Neuronal stem cell (in vitro differentiated cells): ENCODE results near the gene CDC42BPG.

ENCODE experiments used
- DNase-seq: peaks from one replicate; pipeline ENCODE4 v3.0.0-alpha.2; 2013; ENCODE audit warnings: low spot score
- H2AFZ ChIP-seq: one replicate; pipeline ENCODE4 v1.6.1; 2013; ENCODE audit warnings: mild to moderate bottlenecking, low read length, inconsistent platforms
- H2AK5ac ChIP-seq: 2 replicates; pipeline ENCODE4 v1.6.1; 2013; ENCODE audit warnings: low read depth, mild to moderate bottlenecking, inconsistent platforms, low read length, moderate library complexity, mixed read lengths
- H2BK120ac ChIP-seq: 2 replicates; pipeline ENCODE4 v1.6.1; 2013; ENCODE audit warnings: low read depth, mild to moderate bottlenecking, inconsistent platforms, low read length, moderate library complexity, mixed read lengths
- H2BK12ac ChIP-seq: one replicate; pipeline ENCODE4 v1.6.1; 2013; ENCODE audit warnings: low read length, inconsistent platforms
- H2BK15ac ChIP-seq: 2 replicates; pipeline ENCODE4 v1.6.1; 2013; ENCODE audit warnings: mild to moderate bottlenecking, low read length, inconsistent platforms, mixed read lengths
- H2BK5ac ChIP-seq: one replicate; pipeline ENCODE4 v1.6.1; 2013; ENCODE audit warnings: inconsistent platforms, mild to moderate bottlenecking, low read length, moderate library complexity
- H3K14ac ChIP-seq: one replicate; pipeline ENCODE4 v1.6.1; 2013; ENCODE audit warnings: low read length, inconsistent platforms
- H3K18ac ChIP-seq: 2 replicates; pipeline ENCODE4 v1.6.1; 2013; ENCODE audit warnings: low read length, inconsistent platforms
- H3K23ac ChIP-seq: 2 replicates; pipeline ENCODE4 v1.6.1; 2013; ENCODE audit warnings: low read depth, mild to moderate bottlenecking, mixed read lengths, low read length, inconsistent platforms; ENCODE audit not compliant: poor library complexity
- H3K27ac ChIP-seq: replicated peaks from 3 replicates; pipeline ENCODE4 v1.5.1; 2013; ENCODE audit warnings: low read length, inconsistent platforms
- H3K27me3 ChIP-seq, 3 experiments: 2 replicates each; pipeline ENCODE4 v1.6.1; 2013; ENCODE audit warnings: low read length in 3 of 3, mild to moderate bottlenecking in 2 of 3, inconsistent platforms in 1 of 3, low read depth in 1 of 3, mixed read lengths in 1 of 3, moderate library complexity in 1 of 3; ENCODE audit not compliant: control insufficient read depth in 3 of 3, insufficient read depth in 3 of 3
- H3K36me3 ChIP-seq, 2 donors: replicated peaks in 1 of 2; 2 replicates each; pipeline ENCODE4 v1.6.1; 2013; ENCODE audit warnings: low read length in 2 of 2; ENCODE audit not compliant: control insufficient read depth in 2 of 2, insufficient read depth in 2 of 2
- H3K4ac ChIP-seq: 2 replicates; pipeline ENCODE4 v1.6.1; 2013; ENCODE audit warnings: inconsistent platforms, mild to moderate bottlenecking, low read length, moderate library complexity
- H3K4me1 ChIP-seq, 2 donors: 1 replicate in 1 of 2; 2 replicates in 1 of 2; pipeline ENCODE4 v1.6.1; 2013; ENCODE audit warnings: low read length in 2 of 2, low read depth in 1 of 2; ENCODE audit not compliant: control insufficient read depth in 2 of 2, insufficient read depth in 1 of 2
- H3K4me2 ChIP-seq: one replicate; pipeline ENCODE4 v1.6.1; 2013; ENCODE audit warnings: mild to moderate bottlenecking, low read length, inconsistent platforms; ENCODE audit not compliant: insufficient read depth, poor library complexity, severe bottlenecking
- H3K4me3 ChIP-seq, 2 donors: 2 replicates each; pipeline ENCODE4 v1.5.1; 2013; ENCODE audit warnings: low read length in 2 of 2, mild to moderate bottlenecking in 2 of 2, inconsistent platforms in 1 of 2, moderate library complexity in 1 of 2
- H3K79me1 ChIP-seq: one replicate; pipeline ENCODE4 v1.6.1; 2013; ENCODE audit warnings: low read depth, mild to moderate bottlenecking, inconsistent platforms, low read length, moderate library complexity
- H3K9ac ChIP-seq: one replicate; pipeline ENCODE4 v1.6.1; 2013; ENCODE audit warnings: mild to moderate bottlenecking, low read depth, low read length, inconsistent platforms; ENCODE audit not compliant: poor library complexity
- H3K9me3 ChIP-seq, 2 donors: replicated peaks in 1 of 2; 2 replicates each; pipeline versions ENCODE3 to v1.6.1; 2013; ENCODE audit warnings: low read length in 2 of 2, mild to moderate bottlenecking in 2 of 2, inconsistent platforms in 1 of 2, low read depth in 1 of 2, mixed read lengths in 1 of 2, moderate library complexity in 1 of 2; ENCODE audit not compliant: control insufficient read depth in 2 of 2, insufficient read depth in 1 of 2
- H4K8ac ChIP-seq: one replicate; pipeline ENCODE4 v1.6.1; 2013; ENCODE audit warnings: low read depth, mild to moderate bottlenecking, inconsistent platforms, low read length, moderate library complexity
- H4K91ac ChIP-seq: one replicate; pipeline ENCODE4 v1.6.1; 2013; ENCODE audit warnings: low read length, low read depth, mild to moderate bottlenecking, inconsistent platforms; ENCODE audit not compliant: poor library complexity
- WGBS, 2 donors: extraction: QIAGEN DNeasy Blood & Tissue Kit; methylation state at CpG; one replicate each; pipeline ENCODE4 v1.1.7; 2013; ENCODE audit warnings: missing lambda C conversion rate in 2 of 2, mixed read lengths in 1 of 2; ENCODE audit not compliant: insufficient read length in 2 of 2, insufficient replicate concordance in 1 of 2; ENCODE audit errors: extremely low coverage in 2 of 2; 5-methylcytosine and 5-hydroxymethylcytosine counted together

CDC42BPG gene

DNA sequence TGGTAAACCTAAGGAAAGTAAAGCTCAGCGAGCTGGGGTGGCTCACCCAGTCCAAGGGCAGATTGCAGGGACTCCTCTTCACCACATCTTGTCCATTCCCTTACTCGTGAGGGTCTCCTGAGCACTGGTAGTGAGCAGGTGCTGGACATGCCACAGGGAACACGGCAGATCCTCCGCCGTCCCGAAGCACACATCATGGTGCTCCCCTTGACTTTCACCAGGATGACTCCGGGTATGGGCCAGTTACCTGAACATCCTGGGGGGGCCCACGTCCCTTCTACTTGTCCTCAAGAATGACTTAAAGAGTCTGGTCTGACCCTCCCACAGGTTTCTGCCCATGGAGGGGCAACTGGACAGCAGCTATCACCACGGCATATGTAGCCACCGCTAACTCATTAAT is 58.1 kb downstream of the CDC42BPG start:
- WGBS, 2 donors: no CpG with 5 or more reads among the region's 10 CpGs
- Histone ChIP-seq H2AK5ac (no peak overlapping the region), H2AFZ (no peak overlapping the region), H3K4me2 (no peak overlapping the region), H3K79me1 (no peaks in the 10 kb centered on the region), H2BK15ac (no peak overlapping the region), H3K4me1 (no peaks in the 10 kb centered on the region), H3K27me3 (no peaks in the 10 kb centered on the region), H4K91ac (no peak overlapping the region), H3K36me3 (peaks cover 3 to 18% of the 10 kb centered on the region in 2 donors), H3K4me3 (peak overlapping the region in 1 of 2 donors; percentile 67), H3K27ac (no peak overlapping the region), H4K8ac (no peak overlapping the region), H2BK120ac (no peak overlapping the region), H3K9ac (no peak overlapping the region), H3K14ac (no peak overlapping the region), H3K18ac (no peak overlapping the region), H2BK12ac (no peak overlapping the region), H3K23ac (no peak overlapping the region), H2BK5ac (no peak overlapping the region), H3K4ac (no peak overlapping the region), H3K9me3 (no peaks in the 10 kb centered on the region)
- DNase-seq: no peak

- Histone ChIP-seq H2AK5ac (no peak overlapping the region), H3K4me1 (no peaks in the 10 kb centered on the region), H2BK15ac (no peak overlapping the region), H2AFZ (no peak overlapping the region), H2BK5ac (no peak overlapping the region), H2BK120ac (no peak overlapping the region), H3K4ac (no peak overlapping the region), H4K91ac (no peak overlapping the region), H2BK12ac (no peak overlapping the region), H3K4me2 (no peak overlapping the region), H3K18ac (no peak overlapping the region), H3K27me3 (no peaks in the 10 kb centered on the region), H3K9ac (no peak overlapping the region), H3K27ac (no peak overlapping the region), H4K8ac (no peak overlapping the region), H3K79me1 (no peaks in the 10 kb centered on the region), H3K23ac (no peak overlapping the region), H3K9me3 (no peaks in the 10 kb centered on the region), H3K4me3 (no peak overlapping the region), H3K14ac (no peak overlapping the region), H3K36me3 (peaks cover 2 to 29% of the 10 kb centered on the region in 2 donors)
- no peak for DNase-seq
- no CpG with 5 or more reads among the region's 12 CpGs for WGBS, 2 donors
Measured at GRCh38 chr11:64784813-64785581, 59.5 kb downstream of the CDC42BPG start.

- Histone ChIP-seq H4K91ac (peak within 1 kb of the TSS; percentile 81), H3K4me3 (peak within 1 kb of the TSS; percentile 89 to 98), H2BK120ac (peak within 1 kb of the TSS; percentile 98), H3K27ac (peak within 1 kb of the TSS; percentile 99), H3K4ac (peak within 1 kb of the TSS; percentile 97), H3K18ac (peak within 1 kb of the TSS; percentile 99), H2BK12ac (peak within 1 kb of the TSS; percentile 32), H3K27me3 (no peaks in the 10 kb centered on the region), H2BK5ac (peak within 1 kb of the TSS; percentile 90), H2AK5ac (peak within 1 kb of the TSS; percentile 100), H3K79me1 (peaks cover 5% of the 10 kb centered on the region), H3K23ac (peak within 1 kb of the TSS; percentile 99), H2BK15ac (peak within 1 kb of the TSS; percentile 73), H3K14ac (peak within 1 kb of the TSS; percentile 85), H3K36me3 (peaks cover 28 to 64% of the 10 kb centered on the region in 2 donors), H3K4me2 (peak within 1 kb of the TSS; percentile 89), H4K8ac (no peak within 1 kb of the TSS), H2AFZ (peak within 1 kb of the TSS; percentile 72), H3K9ac (peak within 1 kb of the TSS; percentile 96), H3K4me1 (peaks cover 5 to 10% of the 10 kb centered on the region in 2 donors), H3K9me3 (no peaks in the 10 kb centered on the region)
- DNase-seq: peak; percentile 100
- WGBS, 2 donors: no CpG with 5 or more reads among the region's 80 CpGs
Measured at GRCh38 chr11:64778473-64779298, 65.8 kb downstream of the CDC42BPG start, which contains the start of gene SF1. Gene SF1, minus strand, starts transcription at chr11:64778542. Its CDS starts 150 bp downstream, at chr11:64778392.

- peaks cover 32 to 69% of the 10 kb centered on the region in 2 donors for H3K36me3 ChIP-seq
Measured at GRCh38 chr11:64778223-64778472, 66.3 kb downstream of the CDC42BPG start.

More at GRCh38 chr11:64778223-64778472, 66.3 kb downstream of the CDC42BPG start:
- Histone ChIP-seq H3K14ac (peak overlapping the region; percentile 85), H3K4ac (peak overlapping the region; percentile 97), H3K9ac (peak overlapping the region; percentile 95), H3K27me3 (no peaks in the 10 kb centered on the region), H3K4me1 (peaks cover 5 to 10% of the 10 kb centered on the region in 2 donors), H3K23ac (peak overlapping the region; percentile 99), H2BK5ac (peak overlapping the region; percentile 90), H2BK15ac (peak overlapping the region; percentile 73), H3K79me1 (peaks cover 5% of the 10 kb centered on the region), H3K27ac (peak overlapping the region; percentile 99), H2AFZ (peak overlapping the region; percentile 61), H3K4me2 (peak overlapping the region; percentile 32), H4K8ac (no peak overlapping the region), H4K91ac (peak overlapping the region; percentile 81), H2AK5ac (peak overlapping the region; percentile 100), H3K9me3 (no peaks in the 10 kb centered on the region), H3K4me3 (peak overlapping the region; percentile 89 to 98), H2BK120ac (peak overlapping the region; percentile 98), H2BK12ac (peak overlapping the region; percentile 32), H3K18ac (peak overlapping the region; percentile 99)
- no peak for DNase-seq
- WGBS, 2 donors: no CpG with 5 or more reads among the region's 28 CpGs
